Psoas muscle (tissue), 8 donors: ENCODE measurements around the gene DCAF16. TPM values are rescaled to one million over a fixed set of nuclear protein-coding genes. Genes with fewer than 3 reads are reported as not detected.

Experiments
- ATAC-seq, 4 donors: fragments of 200-7000 bp; cut with Tn5 transposase; one replicate each; pipeline ENCODE4 v1.9.1; 2020; ENCODE audit warnings: moderate library complexity in 3 of 4, mild to moderate bottlenecking in 2 of 4
- DNase-seq, 2 donors: peaks; one replicate each; pipeline ENCODE4 v3.0.0-alpha.2; 2020
- H3K27ac ChIP-seq: fragments of 200-600 bp; one replicate; pipeline ENCODE4 v1.8.0; 2022
- H3K27me3 ChIP-seq, 3 donors: fragments of 200-600 bp in 1 of 3; one replicate each; pipeline versions ENCODE4 v1.6.1 to v1.8.0; 2013 to 2022; ENCODE audit warnings: low read length in 2 of 3, mild to moderate bottlenecking in 2 of 3, moderate library complexity in 1 of 3; ENCODE audit not compliant: insufficient read depth in 3 of 3
- H3K36me3 ChIP-seq, 2 donors: fragments of 200-600 bp in 1 of 2; one replicate each; pipeline versions ENCODE4 v1.6.1 to v1.8.0; 2013 to 2022; ENCODE audit warnings: low read depth in 1 of 2, mild to moderate bottlenecking in 1 of 2, moderate library complexity in 1 of 2; ENCODE audit not compliant: insufficient read depth in 1 of 2
- H3K4me1 ChIP-seq: fragments of 200-600 bp; one replicate; pipeline ENCODE4 v1.8.0; 2022
- H3K4me3 ChIP-seq: fragments of 200-600 bp; one replicate; pipeline ENCODE4 v1.8.0; 2022; ENCODE audit warnings: mild to moderate bottlenecking
- H3K9me3 ChIP-seq: fragments of 200-600 bp; one replicate; pipeline ENCODE4 v1.8.0; 2022
- WGBS, 3 donors: extraction: QIAGEN DNeasy Blood & Tissue Kit; methylation state at CpG; one replicate each; pipeline versions ENCODE4 v1.1.6 to v1.1.7; 2013; 5-methylcytosine and 5-hydroxymethylcytosine counted together
- intact Hi-C, 2 donors: fragments of 100-400 bp; cut with DNase I; formaldehyde crosslinking; loops; one replicate each; pipeline versions ENCODE4 v1.11.0 to v1.14.2; 2022
- polyA plus RNA-seq, 3 donors: library from polyadenylated mRNA; stranded (reverse); fragments of 200-250 nt; gene quantifications; one replicate each; pipeline ENCODE4 v1.2.3, GENCODE V29; 2013
- total RNA-seq, 4 donors: library from RNA; stranded (reverse); fragmentation: NEBNext Ultra II Directional in 2 of 4; extraction: Animal tissue kit (Norgen Biotek cat#: 25700) in 2 of 4; gene quantifications; one replicate each; pipeline versions ENCODE4 v1.2.1 to v1.2.4, GENCODE V29; 2021 to 2023
- TF ChIP-seq, protein P1 (sequence below): fragments of 200-600 bp; IDR thresholded peaks from one replicate; pipeline ENCODE4 v1.8.0; 2022; ENCODE audit warnings: antibody characterized with exemption
- donor health status: healthy with polysubstance abuse.
- donor health status: DM: no; HTN: no; CAD: no; lungs with moderate emphysema.
- donor health status: Bipolar disorder and iron deficiency.
- donor health status: healthy.
- donor health status: DM: yes; HTN: yes; CAD: no.
- donor health status: DM: no; HTN: no; CAD: no.
- donor health status: DM: no; HTN: no; CAD: no.
- donor health status: DM: yes; HTN: yes; CAD: no.

DCAF16 gene
- total and polyA plus RNA-seq, 7 donors, result 3.7 to 14.8 (median 10.4) TPM

DNA sequence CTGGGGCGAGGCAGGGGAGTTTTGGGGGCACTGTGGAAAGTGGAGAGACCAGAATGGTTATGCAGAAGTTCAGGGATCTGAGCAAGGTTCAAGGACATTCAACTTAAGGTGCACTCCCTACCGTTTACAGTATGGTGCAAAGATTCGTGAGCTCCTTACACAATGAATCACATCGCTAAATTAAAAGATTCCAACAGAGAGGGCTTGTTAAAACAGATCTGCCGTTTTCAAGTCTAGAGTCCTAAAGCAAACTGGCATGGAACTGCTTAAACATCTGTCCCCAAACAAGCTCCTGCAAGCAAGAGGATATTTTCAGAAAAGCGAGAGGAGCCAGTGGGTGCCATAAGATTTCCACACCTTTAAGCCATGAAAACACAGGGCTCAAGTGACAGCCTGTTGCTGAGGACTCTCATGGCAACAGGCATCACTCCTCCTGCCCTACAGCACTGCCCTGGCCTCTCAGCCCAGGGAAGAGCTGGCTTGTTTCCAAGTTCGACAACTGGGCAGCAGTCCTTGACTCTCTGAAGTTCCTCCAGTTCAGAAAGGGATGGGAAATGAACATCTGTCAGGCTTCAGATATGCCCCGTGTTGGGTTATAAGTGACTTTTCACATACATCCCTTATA lies 39.2 kb downstream of the DCAF16 start:
- TF ChIP-seq, protein P1, sequence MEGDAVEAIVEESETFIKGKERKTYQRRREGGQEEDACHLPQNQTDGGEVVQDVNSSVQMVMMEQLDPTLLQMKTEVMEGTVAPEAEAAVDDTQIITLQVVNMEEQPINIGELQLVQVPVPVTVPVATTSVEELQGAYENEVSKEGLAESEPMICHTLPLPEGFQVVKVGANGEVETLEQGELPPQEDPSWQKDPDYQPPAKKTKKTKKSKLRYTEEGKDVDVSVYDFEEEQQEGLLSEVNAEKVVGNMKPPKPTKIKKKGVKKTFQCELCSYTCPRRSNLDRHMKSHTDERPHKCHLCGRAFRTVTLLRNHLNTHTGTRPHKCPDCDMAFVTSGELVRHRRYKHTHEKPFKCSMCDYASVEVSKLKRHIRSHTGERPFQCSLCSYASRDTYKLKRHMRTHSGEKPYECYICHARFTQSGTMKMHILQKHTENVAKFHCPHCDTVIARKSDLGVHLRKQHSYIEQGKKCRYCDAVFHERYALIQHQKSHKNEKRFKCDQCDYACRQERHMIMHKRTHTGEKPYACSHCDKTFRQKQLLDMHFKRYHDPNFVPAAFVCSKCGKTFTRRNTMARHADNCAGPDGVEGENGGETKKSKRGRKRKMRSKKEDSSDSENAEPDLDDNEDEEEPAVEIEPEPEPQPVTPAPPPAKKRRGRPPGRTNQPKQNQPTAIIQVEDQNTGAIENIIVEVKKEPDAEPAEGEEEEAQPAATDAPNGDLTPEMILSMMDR, result no peak
- Histone ChIP-seq H3K4me1 (peaks cover 22% of the 10 kb centered on the region), H3K4me3 (peak overlapping the region; percentile 11), H3K27me3 (no peaks in the 10 kb centered on the region), H3K27ac (peak overlapping the region; percentile 72), H3K36me3 (no peaks in the 10 kb centered on the region), H3K9me3 (peaks cover 4% of the 10 kb centered on the region)
- 24 to 35% (median 25%) methylated on average over 8 of the region's 8 CpGs for WGBS, 3 donors
- peak in 1 of 2 donors; percentile 70 for DNase-seq
- peak; percentile 80 to 93 (median 90) for ATAC-seq
- intact Hi-C loops, result no loop called here

GRCh38 chr4:17770845-17771244 lies 39.7 kb downstream of the DCAF16 start:
- intact Hi-C loops, result no loop called here
- peak overlapping the region; percentile 72 for H3K27ac ChIP-seq
- ATAC-seq (peak in 3 of 4 donors; percentile 2 to 28 (median 10)), DNase-seq (no peak)
- TF ChIP-seq, protein P1, result no peak
- no peaks in the 10 kb centered on the region for H3K36me3 ChIP-seq
- H3K4me3 ChIP-seq, result peak overlapping the region; percentile 11
- peaks cover 4% of the 10 kb centered on the region for H3K9me3 ChIP-seq
- 52 to 61% (median 56%) methylated on average over 4 of the region's 4 CpGs for WGBS, 3 donors
- peaks cover 22% of the 10 kb centered on the region for H3K4me1 ChIP-seq
- peaks cover 0 to 1% (median 0%) of the 10 kb centered on the region in 3 donors for H3K27me3 ChIP-seq

GRCh38 chr4:17769406-17770174 lies 41.0 kb downstream of the DCAF16 start:
- Histone ChIP-seq H3K4me3 (no peak overlapping the region), H3K36me3 (no peaks in the 10 kb centered on the region), H3K27ac (peak overlapping the region; percentile 72), H3K4me1 (peaks cover 22% of the 10 kb centered on the region), H3K9me3 (peaks cover 4% of the 10 kb centered on the region), H3K27me3 (peaks cover 0 to 2% (median 0%) of the 10 kb centered on the region in 3 donors)
- DNase-seq (no peak), ATAC-seq (peak; percentile 24 to 73 (median 72))
- TF ChIP-seq, protein P1, result no peak
- 39 to 44% (median 42%) methylated on average over 8 of the region's 8 CpGs for WGBS, 3 donors
- intact Hi-C loops, result no loop called here

DNA sequence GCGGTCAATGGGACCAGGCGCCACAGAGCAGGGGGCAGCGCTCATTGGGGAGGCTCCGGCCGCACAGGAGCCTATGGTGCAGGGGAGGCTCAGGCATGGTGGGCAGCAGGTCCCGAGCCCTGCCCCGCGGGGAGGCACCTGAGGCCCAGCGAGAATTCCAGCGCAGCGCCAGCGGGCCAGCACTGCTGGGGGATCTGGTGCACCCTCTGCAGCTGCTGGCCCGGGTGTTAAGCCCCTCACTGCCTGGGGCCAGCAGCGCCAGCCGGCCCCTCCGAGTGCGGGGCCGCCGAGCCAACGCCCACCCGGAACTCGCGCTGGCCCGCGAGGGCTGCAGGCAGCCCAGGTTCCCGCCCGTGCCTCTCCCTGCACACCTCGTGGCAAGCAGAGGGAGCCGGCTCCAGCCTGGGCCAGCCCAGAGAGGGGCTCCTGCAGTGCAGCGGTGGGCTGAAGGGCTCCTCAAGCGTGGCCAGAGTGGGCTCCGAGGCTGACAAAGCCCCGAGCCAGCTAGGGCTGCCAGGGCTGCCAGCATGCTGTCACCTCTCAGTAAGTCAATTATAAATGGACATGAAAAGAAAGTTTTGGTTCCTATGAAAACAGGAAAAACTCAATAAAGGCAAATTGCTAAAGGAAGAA lies 43.6 kb downstream of the DCAF16 start:
- WGBS, 3 donors, result 91 to 97% (median 95%) methylated on average over 26 to 33 of the region's 33 CpGs
- Histone ChIP-seq H3K4me1 (peaks cover 30% of the 10 kb centered on the region), H3K36me3 (no peaks in the 10 kb centered on the region), H3K27ac (no peak overlapping the region), H3K27me3 (peaks cover 0 to 2% (median 0%) of the 10 kb centered on the region in 3 donors), H3K4me3 (no peak overlapping the region), H3K9me3 (peaks cover 4% of the 10 kb centered on the region)
- intact Hi-C loops, result no loop called here
- no peak for DNase-seq
- TF ChIP-seq, protein P1, result no peak
- no peak for ATAC-seq
